K562 (cell line): ENCODE results near the gene ITGA3. TPM values are rescaled to one million over a fixed set of nuclear protein-coding genes. Genes with fewer than 3 reads are reported as not detected.

Experiments used
- ATAC-seq: fragments of 200-7000 bp; cut with Tn5 transposase; 3 replicates; pipeline ENCODE4 v1.9.1; 2020; ENCODE audit warnings: moderate library complexity
- BruUV-seq: library from RNA; stranded (reverse); fragments of 400-500 nt; replicated peaks from 2 replicates; lab custom pipeline; 2021; lab: Mats Ljungman, UMichigan
- CTCF ChIA-PET: fragments of 300-600 bp; formaldehyde crosslinking; extraction: SDS; loops from one replicate; lab custom pipeline; 2021; ENCODE audit warnings: low intra/inter-chr PET ratio; lab: Yijun Ruan, JAX
- POLR2A ChIA-PET: fragments of 300-600, 350-650 bp; sonication (Branson Sonifier 250); formaldehyde crosslinking; extraction: SDS; loops from one replicate; lab custom pipeline; 2021; ENCODE audit warnings: antibody characterized with exemption, inconsistent platforms; lab: Yijun Ruan, JAX
- DNase-seq, 4 experiments: peaks; one replicate each; pipeline versions ENCODE4 v3.0.0 to v3.0.0-alpha.2; 2011 to 2018; ENCODE audit warnings: low spot score in 3 of 4, mixed read lengths in 3 of 4; ENCODE audit errors: extremely low read depth in 1 of 4
- FAIRE-seq: peaks from 2 replicates; lab custom pipeline; 2011; peaks lifted over from hg19 to GRCh38; lab: Jason Lieb, UNC
- H2AFZ ChIP-seq: 2 replicates; pipeline ENCODE4 v1.6.0; 2011; ENCODE audit warnings: low read depth, low read length, control low read depth, inconsistent platforms
- H3K27ac ChIP-seq: fragments of 200-600 bp; 3 replicates; pipeline ENCODE4 v1.8.0; 2011; ENCODE audit warnings: low read depth, mild to moderate bottlenecking, control low read depth, inconsistent platforms, low read length, moderate library complexity, mixed read lengths; ENCODE audit errors: extremely low read depth
- H3K27me3 ChIP-seq, 2 experiments: fragments of 300-600 bp in 1 of 2; 2 replicates in 1 of 2; 3 replicates in 1 of 2; pipeline versions ENCODE4 v1.6.0 to v1.8.0; 2011; ENCODE audit warnings: inconsistent platforms in 2 of 2, low read length in 2 of 2, mild to moderate bottlenecking in 1 of 2, mixed read lengths in 1 of 2, moderate library complexity in 1 of 2; ENCODE audit not compliant: control insufficient read depth in 2 of 2, insufficient read depth in 2 of 2
- H3K36me3 ChIP-seq: fragments of 300-600 bp; 3 replicates; pipeline ENCODE4 v1.8.0; 2011; ENCODE audit warnings: mild to moderate bottlenecking, low read length, inconsistent platforms; ENCODE audit not compliant: control insufficient read depth, insufficient read depth
- H3K4me1 ChIP-seq, 2 experiments: fragments of 200-600 bp in 1 of 2; replicated peaks in 1 of 2; 2 replicates in 1 of 2; 3 replicates in 1 of 2; pipeline versions ENCODE4 v1.5.1 to v1.8.0; 2011; ENCODE audit warnings: inconsistent platforms in 2 of 2, low read length in 2 of 2, mild to moderate bottlenecking in 1 of 2, mixed read lengths in 1 of 2, moderate library complexity in 1 of 2; ENCODE audit not compliant: control insufficient read depth in 2 of 2, insufficient read depth in 2 of 2
- H3K4me2 ChIP-seq: 2 replicates; pipeline ENCODE4 v1.6.1; 2011; ENCODE audit warnings: low read length, control low read depth, inconsistent platforms, mixed read lengths; ENCODE audit not compliant: insufficient read depth
- H3K4me3 ChIP-seq: fragments of 200-600 bp; sonication (generic), shearing (Covaris generic); 2 replicates; pipeline ENCODE4 v1.5.1; 2016; ENCODE audit warnings: control low read depth, inconsistent platforms
- H3K79me2 ChIP-seq: fragments of 200-600 bp; 3 replicates; pipeline ENCODE4 v1.8.0; 2011; ENCODE audit warnings: low read length, inconsistent platforms; ENCODE audit not compliant: control insufficient read depth, insufficient read depth
- H3K9ac ChIP-seq, 2 experiments: 2 replicates each; pipeline versions ENCODE4 v1.6.0 to v1.6.1; 2011; ENCODE audit warnings: low read depth in 2 of 2, low read length in 2 of 2, control low read depth in 1 of 2, inconsistent platforms in 1 of 2, mild to moderate bottlenecking in 1 of 2, mixed read lengths in 1 of 2; ENCODE audit not compliant: insufficient read depth in 1 of 2
- H3K9me1 ChIP-seq: one replicate; pipeline ENCODE4 v1.6.0; 2011; ENCODE audit warnings: inconsistent platforms, mild to moderate bottlenecking, low read length, moderate library complexity; ENCODE audit not compliant: control insufficient read depth, insufficient read depth
- H3K9me3 ChIP-seq: replicated peaks from 2 replicates; pipeline ENCODE4 v1.5.1; 2011; ENCODE audit warnings: low read depth, low read length, inconsistent platforms; ENCODE audit not compliant: control insufficient read depth, insufficient read depth
- H4K20me1 ChIP-seq: replicated peaks from 2 replicates; pipeline ENCODE4 v1.6.1; 2011; ENCODE audit warnings: low read length, inconsistent platforms, mixed read lengths; ENCODE audit not compliant: control insufficient read depth, insufficient read depth
- AFF4 ChIP-seq: sonication (generic); formaldehyde crosslinking; IDR thresholded peaks from 2 replicates; pipeline ENCODE4 v1.8.0; 2023; ENCODE audit warnings: mild to moderate bottlenecking, missing genetic modification reagents
- BHLHE40 ChIP-seq: IDR thresholded peaks from 2 replicates; pipeline ENCODE4 v1.6.1; 2011; ENCODE audit warnings: low read length, improper control_type of control experiment
- EWSR1 ChIP-seq: fragments of 450-650 bp; IDR thresholded peaks from 2 replicates; pipeline ENCODE4 v1.6.1; 2018; ENCODE audit warnings: borderline replicate concordance, mild to moderate bottlenecking, low read depth, moderate library complexity; ENCODE audit not compliant: partially characterized antibody
- GTF2A2 ChIP-seq: IDR thresholded peaks from 2 replicates; pipeline ENCODE4 v1.6.1; 2016; ENCODE audit warnings: mild to moderate bottlenecking, missing genetic modification characterization, missing compliant biosample characterization
- GTF2F1 ChIP-seq: IDR thresholded peaks from 2 replicates; pipeline ENCODE4 v1.6.1; 2011; ENCODE audit warnings: low read depth, low read length, improper control_type of control experiment
- HNRNPLL ChIP-seq: fragments of 200-400 bp; formaldehyde crosslinking; IDR thresholded peaks from 2 replicates; pipeline ENCODE4 v1.6.1; 2017; ENCODE audit warnings: low read length, low read depth, mild to moderate bottlenecking; ENCODE audit not compliant: poor library complexity, severe bottlenecking
- JUN ChIP-seq, 2 experiments: sonication (generic) in 1 of 2; formaldehyde crosslinking in 1 of 2; IDR thresholded peaks; 2 replicates each; pipeline versions ENCODE4 v1.6.1 to v1.8.0; 2012 to 2022; ENCODE audit warnings: borderline replicate concordance in 2 of 2, mild to moderate bottlenecking in 2 of 2, improper control_type of control experiment in 1 of 2, low read depth in 1 of 2, low read length in 1 of 2, missing genetic modification reagents in 1 of 2
- RBFOX2 ChIP-seq: fragments of 200-400 bp; formaldehyde crosslinking; IDR thresholded peaks from 2 replicates; pipeline ENCODE4 v1.6.1; 2017; ENCODE audit warnings: low read depth, mild to moderate bottlenecking, low read length, moderate library complexity
- ZKSCAN3 ChIP-seq: fragments of 250-450 bp; sonication (Bioruptor Pico); IDR thresholded peaks from 2 replicates; pipeline ENCODE4 v1.4.0; 2020
- ZNF212 ChIP-seq: fragments of 450-650 bp; formaldehyde crosslinking; IDR thresholded peaks from 2 replicates; pipeline ENCODE4 v1.4.0; 2020; ENCODE audit warnings: mild to moderate bottlenecking
- ZNF347 ChIP-seq: fragments of 450-650 bp; formaldehyde crosslinking; IDR thresholded peaks from 2 replicates; pipeline ENCODE4 v1.4.0; 2020; ENCODE audit warnings: low read depth, mild to moderate bottlenecking, moderate library complexity
- WGBS: fragments of 100-300 bp; shearing (Covaris generic); methylation state at CpG from one replicate; pipeline ENCODE4 v1.1.6; 2016; ENCODE audit warnings: low coverage, mixed read lengths; ENCODE audit not compliant: insufficient coverage; ENCODE audit errors: missing lambda C conversion rate; 5-methylcytosine and 5-hydroxymethylcytosine counted together
- in situ Hi-C: fragments of 300-500 bp; cut with MboI; formaldehyde crosslinking; loops from 4 replicates; pipeline ENCODE4 v1.15.0; 2018; ENCODE audit warnings: inconsistent platforms, mixed read lengths
- intact Hi-C: fragments of 100-400 bp; cut with micrococcal nuclease; formaldehyde crosslinking; loops from 2 replicates; pipeline ENCODE4 v1.14.2; 2022
- polyA plus RNA-seq, 8 experiments: library from polyadenylated mRNA; depleted of rRNA in 4 of 8; stranded (reverse) in 5 of 8; unstranded in 3 of 8; fragments of >200 nt; fragmentation: Nextera tagmentation in 2 of 8; fragmentation: Illumina TruSeq in 1 of 8; extraction: Ambion mirVana in 2 of 8; extraction: Trizol in 1 of 8; gene quantifications; 2 replicates each; pipeline versions ENCODE4 v1.2.1 to v1.2.3, GENCODE V29; 2011 to 2014; ENCODE audit warnings: inconsistent platforms in 1 of 8, missing spikeins in 1 of 8
- total RNA-seq, 7 experiments: library from RNA; depleted of rRNA in 6 of 7; stranded (reverse); fragments of >200 nt in 6 of 7; fragmentation: Illumina TruSeq in 2 of 7; extraction: Trizol in 2 of 7; gene quantifications; 2 replicates each; pipeline versions ENCODE4 v1.2.1 to v1.2.3, GENCODE V29; 2011 to 2021; ENCODE audit warnings: low replicate concordance in 1 of 7

ITGA3 gene
- total and polyA plus RNA-seq, 9 of the 15 experiments (the other 6 are each of a cell fraction or from before 2014, with no cell fraction given) = 0.03 to 0.75 (median 0.14) TPM; not detected in 2

- FAIRE-seq = no peak
- WGBS = 79% methylated on average over 4 of the region's 4 CpGs
- intact Hi-C loops (no loop called here), in situ Hi-C loops (no loop called here)
- Histone ChIP-seq H3K9me3 (no peaks in the 10 kb centered on the region), H4K20me1 (peaks cover 11% of the 10 kb centered on the region), H3K9ac (no peak overlapping the region), H2AFZ (no peak overlapping the region), H3K27ac (no peak overlapping the region), H3K4me2 (no peak overlapping the region), H3K79me2 (peaks cover 3% of the 10 kb centered on the region; the same call in 1 of the 3 replicates), H3K27me3 (no peaks in the 10 kb centered on the region), H3K36me3 (peaks cover 74% of the 10 kb centered on the region), H3K4me1 (peaks cover 6 to 28% of the 10 kb centered on the region in 2 experiments; a peak in 4 of 5 replicates), H3K9me1 (peaks cover 3% of the 10 kb centered on the region), H3K4me3 (no peak overlapping the region)
- ATAC-seq = no peak
- ChIA-PET POLR2A (interaction anchor here (0.6 to 2.1 kb wide), 5 partner anchors 11 to 903 kb away, joined by 3 to 9 read pairs (median 4); no protein-coding TSS in a partner anchor), CTCF (no interaction called here)
- DNase-seq = no peak
- no TSS peak for BruUV-seq
- TF ChIP-seq GTF2A2 (no peak), JUN (IDR thresholded peaks at IDR 0.05; ENCODE audit: borderline replicate concordance, low read depth, low read length) (no peak), JUN (CRISPR knock-in tag; IDR thresholded peaks at IDR 0.05; ENCODE audit: borderline replicate concordance) (no peak), ZKSCAN3 (CRISPR knock-in tag) (no peak)
Observed at GRCh38 chr17:50137042-50137441, 81.1 kb downstream of the ITGA3 start.

GRCh38 chr17:50139185-50139783, 83.4 kb downstream of the ITGA3 start:
- DNase-seq = no peak
- H3K27me3 ChIP-seq = no peaks in the 10 kb centered on the region
- FAIRE-seq = no peak
- no peak overlapping the region for H2AFZ ChIP-seq
- ChIA-PET POLR2A (interaction anchor here (1.0 to 1.1 kb wide), 2 partner anchors 9 to 15 kb away, joined by 3 to 4 read pairs; partner anchors contain the start of gene SAMD14), CTCF (interaction anchor here (1.5 kb wide), 1 partner anchor 59 kb away, joined by 5 read pairs; no protein-coding TSS in a partner anchor)
- no peak overlapping the region for H3K27ac ChIP-seq
- BruUV-seq = no TSS peak
- peaks cover 5% of the 10 kb centered on the region for H4K20me1 ChIP-seq
- peaks cover 20% of the 10 kb centered on the region; the same call in 2 of the 3 replicates for H3K79me2 ChIP-seq
- no peak overlapping the region for H3K4me2 ChIP-seq
- no peak overlapping the region for H3K4me3 ChIP-seq
- H3K36me3 ChIP-seq = peaks cover 95% of the 10 kb centered on the region
- peak overlapping the region in 1 of 2 experiments; percentile 43; a peak in 1 of 4 replicates for H3K9ac ChIP-seq
- H3K9me1 ChIP-seq = peaks cover 10% of the 10 kb centered on the region
- H3K4me1 ChIP-seq = peaks cover 6 to 23% of the 10 kb centered on the region in 2 experiments; a peak in 3 of 5 replicates
- intact Hi-C loops = no loop called here
- 90% methylated on average over 13 of the region's 15 CpGs for WGBS
- in situ Hi-C loops = no loop called here
- H3K9me3 ChIP-seq = no peaks in the 10 kb centered on the region
- no peak for ATAC-seq
- no peak for TF ChIP-seq BHLHE40
- no peak for TF ChIP-seq GTF2F1
- no peak for TF ChIP-seq ZNF212 (CRISPR knock-in tag)
- no peak for TF ChIP-seq AFF4
- peak; percentile 55 for TF ChIP-seq RBFOX2
- no peak for TF ChIP-seq ZNF347 (CRISPR knock-in tag)
- TF ChIP-seq HNRNPLL = no peak
- no peak for TF ChIP-seq EWSR1
